ENCODE measurements around the gene RPL32. TPM values are rescaled to one million over a fixed set of nuclear protein-coding genes. Genes with fewer than 3 reads are reported as not detected.

The RPL32 gene
- total and polyA plus RNA-seq, 2 donors from 2014 or later = 1,227 to 2,612 TPM

GRCh38 chr3:12830785-12831156 lies 10.6 kb downstream of the RPL32 start:
- no peak overlapping the region for H3K9ac ChIP-seq (ENCODE audit: low read length in 3 of 3)
- no peak overlapping the region for H3K4me3 ChIP-seq (ENCODE audit: low read length in 3 of 3)
- no peak for TF ChIP-seq CTCF (IDR thresholded peaks at IDR 0.05; ENCODE audit: borderline replicate concordance, extremely low read depth, insufficient read depth)
- intact Hi-C loops (cut with DNase I) = no loop called here
- DNase-seq (no peak), FAIRE-seq (no peak)
- H3K9me3 ChIP-seq (ENCODE audit: control insufficient read depth in 2 of 3, insufficient read depth in 1 of 3, low read length in 3 of 3) = no peaks in the 10 kb centered on the region
- no peaks in the 10 kb centered on the region for H3K4me1 ChIP-seq (ENCODE audit: control insufficient read depth in 2 of 3, insufficient read depth in 2 of 3, low read depth in 1 of 3, low read length in 3 of 3)
- H3K27me3 ChIP-seq (ENCODE audit: control insufficient read depth, insufficient read depth, low read length) = no peaks in the 10 kb centered on the region
- no peak overlapping the region for H3K27ac ChIP-seq (ENCODE audit: low read depth in 2 of 2, low read length in 2 of 2)
- peaks cover 0 to 25% (median 19%) of the 10 kb centered on the region in 3 donors for H3K36me3 ChIP-seq (ENCODE audit: control insufficient read depth in 2 of 3, insufficient read depth in 3 of 3, low read length in 3 of 3)

- H3K36me3 ChIP-seq (ENCODE audit: control insufficient read depth in 2 of 3, insufficient read depth in 3 of 3, low read length in 3 of 3) = peaks cover 0 to 20% (median 13%) of the 10 kb centered on the region in 3 donors
- no peak for DNase-seq
These were observed 11.2 kb downstream of the RPL32 start for GRCh38 chr3:12829886-12830784.

GRCh38 chr3:12829404-12829803 lies 12.0 kb downstream of the RPL32 start:
- TF ChIP-seq CTCF (IDR thresholded peaks at IDR 0.05; ENCODE audit: borderline replicate concordance, extremely low read depth, insufficient read depth) = no peak
- intact Hi-C loops (cut with DNase I) = no loop called here
- FAIRE-seq (no peak), DNase-seq (no peak)
- Histone ChIP-seq H3K4me1 (ENCODE audit: control insufficient read depth in 2 of 3, insufficient read depth in 2 of 3, low read depth in 1 of 3, low read length in 3 of 3) (no peaks in the 10 kb centered on the region), H3K9me3 (ENCODE audit: control insufficient read depth in 2 of 3, insufficient read depth in 1 of 3, low read length in 3 of 3) (no peaks in the 10 kb centered on the region), H3K27me3 (ENCODE audit: control insufficient read depth, insufficient read depth, low read length) (no peaks in the 10 kb centered on the region), H3K9ac (ENCODE audit: low read length in 3 of 3) (no peak overlapping the region), H3K27ac (ENCODE audit: low read depth in 2 of 2, low read length in 2 of 2) (no peak overlapping the region), H3K36me3 (ENCODE audit: control insufficient read depth in 2 of 3, insufficient read depth in 3 of 3, low read length in 3 of 3) (peaks cover 0 to 14% (median 5%) of the 10 kb centered on the region in 3 donors), H3K4me3 (ENCODE audit: low read length in 3 of 3) (no peak overlapping the region)

More at GRCh38 chr3:12829886-12830784, 11.2 kb downstream of the RPL32 start:
- no peak for FAIRE-seq
- no peak for TF ChIP-seq CTCF (IDR thresholded peaks at IDR 0.05; ENCODE audit: borderline replicate concordance, extremely low read depth, insufficient read depth)
- Histone ChIP-seq H3K27ac (ENCODE audit: low read depth in 2 of 2, low read length in 2 of 2) (no peak overlapping the region), H3K9me3 (ENCODE audit: control insufficient read depth in 2 of 3, insufficient read depth in 1 of 3, low read length in 3 of 3) (no peaks in the 10 kb centered on the region), H3K4me1 (ENCODE audit: control insufficient read depth in 2 of 3, insufficient read depth in 2 of 3, low read depth in 1 of 3, low read length in 3 of 3) (no peaks in the 10 kb centered on the region), H3K9ac (ENCODE audit: low read length in 3 of 3) (no peak overlapping the region), H3K4me3 (ENCODE audit: low read length in 3 of 3) (no peak overlapping the region), H3K27me3 (ENCODE audit: control insufficient read depth, insufficient read depth, low read length) (no peaks in the 10 kb centered on the region)
- intact Hi-C loops (cut with DNase I) = no loop called here

Measured in kidney (tissue), 14 donors.